ENCODE results near the gene HEBP2.

Gene HEBP2

GRCh38 chr6:138455746-138456400 is 51.9 kb downstream of the HEBP2 start:
- DNase-seq, result no peak

GRCh38 chr6:138456401-138456790 is 52.4 kb downstream of the HEBP2 start:
- no peak for DNase-seq

GRCh38 chr6:138461647-138462046 is 57.6 kb downstream of the HEBP2 start:
- DNase-seq, result no peak

GRCh38 chr6:138464085-138464484 is 60.1 kb downstream of the HEBP2 start:
- no peak for DNase-seq

- DNase-seq, result no peak
Observed at GRCh38 chr6:138465007-138465645, 61.1 kb downstream of the HEBP2 start.

- no peak for DNase-seq
Observed at GRCh38 chr6:138467901-138468300, 63.9 kb downstream of the HEBP2 start.

GRCh38 chr6:138468320-138469015 is 64.4 kb downstream of the HEBP2 start:
- no peak for DNase-seq
